Cardiac fibroblast (primary cell): ENCODE results near the gene RFX3.
"Not testable (repeated sequence)": the region's sequence is repeated elsewhere in the genome, so short reads cannot be mapped to it uniquely, and the experiment has no call there.

Experiments used
- DNase-seq, 2 donors: peaks; one replicate each; pipeline versions ENCODE4 v3.0.0 to v3.0.0-alpha.2; 2010; ENCODE audit warnings: low read depth in 2 of 2
- H3K4me3 ChIP-seq, 2 donors: replicated peaks in 1 of 2; 1 replicate in 1 of 2; 2 replicates in 1 of 2; pipeline ENCODE4 v1.5.1; 2011; ENCODE audit warnings: low read depth in 2 of 2, low read length in 2 of 2, mild to moderate bottlenecking in 2 of 2, moderate library complexity in 1 of 2
- TF ChIP-seq, protein P1 (sequence below): IDR thresholded peaks from one replicate; pipeline ENCODE4 v1.5.1; 2011; ENCODE audit warnings: low read depth, mild to moderate bottlenecking, low read length, inconsistent platforms

Gene RFX3

GRCh38 chr9:3336951-3337350 is 188.8 kb downstream of the RFX3 start:
- no peak overlapping the region for H3K4me3 ChIP-seq
- DNase-seq = no peak
- TF ChIP-seq, protein P1, sequence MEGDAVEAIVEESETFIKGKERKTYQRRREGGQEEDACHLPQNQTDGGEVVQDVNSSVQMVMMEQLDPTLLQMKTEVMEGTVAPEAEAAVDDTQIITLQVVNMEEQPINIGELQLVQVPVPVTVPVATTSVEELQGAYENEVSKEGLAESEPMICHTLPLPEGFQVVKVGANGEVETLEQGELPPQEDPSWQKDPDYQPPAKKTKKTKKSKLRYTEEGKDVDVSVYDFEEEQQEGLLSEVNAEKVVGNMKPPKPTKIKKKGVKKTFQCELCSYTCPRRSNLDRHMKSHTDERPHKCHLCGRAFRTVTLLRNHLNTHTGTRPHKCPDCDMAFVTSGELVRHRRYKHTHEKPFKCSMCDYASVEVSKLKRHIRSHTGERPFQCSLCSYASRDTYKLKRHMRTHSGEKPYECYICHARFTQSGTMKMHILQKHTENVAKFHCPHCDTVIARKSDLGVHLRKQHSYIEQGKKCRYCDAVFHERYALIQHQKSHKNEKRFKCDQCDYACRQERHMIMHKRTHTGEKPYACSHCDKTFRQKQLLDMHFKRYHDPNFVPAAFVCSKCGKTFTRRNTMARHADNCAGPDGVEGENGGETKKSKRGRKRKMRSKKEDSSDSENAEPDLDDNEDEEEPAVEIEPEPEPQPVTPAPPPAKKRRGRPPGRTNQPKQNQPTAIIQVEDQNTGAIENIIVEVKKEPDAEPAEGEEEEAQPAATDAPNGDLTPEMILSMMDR = no peak

DNA sequence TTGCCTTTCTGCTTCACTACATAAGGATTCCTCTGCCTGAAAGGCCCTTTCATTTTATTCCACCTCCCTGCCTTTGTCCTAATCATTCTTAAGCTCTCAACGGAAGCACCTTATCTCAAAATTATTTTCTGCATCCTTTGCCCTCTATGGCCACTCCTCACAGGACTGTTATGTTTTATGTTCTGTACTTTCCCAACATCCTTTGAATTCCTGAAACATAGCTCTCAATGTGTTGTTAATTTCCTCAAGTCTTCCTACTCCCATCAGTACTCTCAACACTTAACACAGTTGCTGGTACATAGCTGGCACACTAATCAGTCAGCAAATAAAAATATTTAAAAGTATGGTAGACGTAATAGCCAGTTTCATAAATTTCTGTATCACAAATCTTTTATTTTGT is 193.0 kb downstream of the RFX3 start:
- TF ChIP-seq, protein P1 = no peak
- DNase-seq = peak in 1 of 2 donors; percentile 76
- H3K4me3 ChIP-seq = no peak overlapping the region

DNA sequence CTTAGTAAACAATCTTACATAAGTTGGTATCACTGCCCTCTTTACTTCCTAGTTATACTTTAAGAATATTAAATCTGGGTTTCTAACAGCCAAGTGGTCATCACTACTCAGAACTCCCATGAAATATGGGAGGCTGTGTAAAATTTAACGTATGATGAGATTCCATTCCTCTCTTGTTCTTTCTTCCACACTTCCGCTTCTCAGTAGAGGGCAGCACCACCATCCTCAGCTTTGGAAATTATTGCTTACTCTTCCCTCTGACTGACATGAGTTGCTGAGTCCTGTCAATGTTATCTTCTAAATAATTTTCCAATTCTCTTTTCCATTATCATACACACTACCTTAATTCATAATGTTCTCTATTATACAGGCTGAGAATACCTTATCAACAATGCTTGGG is 194.0 kb downstream of the RFX3 start:
- no peak overlapping the region for H3K4me3 ChIP-seq
- TF ChIP-seq, protein P1 = peak; percentile 10
- no peak for DNase-seq

- peak; percentile 14 to 78 for DNase-seq
- H3K4me3 ChIP-seq = no peak overlapping the region
- TF ChIP-seq, protein P1 = no peak
Measured at GRCh38 chr9:3330792-3331420, 194.9 kb downstream of the RFX3 start.

GRCh38 chr9:3329361-3329760 is 196.4 kb downstream of the RFX3 start:
- peak; percentile 23 to 71 for DNase-seq
- TF ChIP-seq, protein P1 = no peak
- H3K4me3 ChIP-seq = no peak overlapping the region

- no peak for DNase-seq
- TF ChIP-seq, protein P1 = no peak
- H3K4me3 ChIP-seq = no peak overlapping the region
Measured at GRCh38 chr9:3323714-3324113, 202.1 kb downstream of the RFX3 start.

- DNase-seq = no peak
- TF ChIP-seq, protein P1 = no peak
- no peak overlapping the region for H3K4me3 ChIP-seq
Measured at GRCh38 chr9:3321186-3321585, 204.6 kb downstream of the RFX3 start.

DNA sequence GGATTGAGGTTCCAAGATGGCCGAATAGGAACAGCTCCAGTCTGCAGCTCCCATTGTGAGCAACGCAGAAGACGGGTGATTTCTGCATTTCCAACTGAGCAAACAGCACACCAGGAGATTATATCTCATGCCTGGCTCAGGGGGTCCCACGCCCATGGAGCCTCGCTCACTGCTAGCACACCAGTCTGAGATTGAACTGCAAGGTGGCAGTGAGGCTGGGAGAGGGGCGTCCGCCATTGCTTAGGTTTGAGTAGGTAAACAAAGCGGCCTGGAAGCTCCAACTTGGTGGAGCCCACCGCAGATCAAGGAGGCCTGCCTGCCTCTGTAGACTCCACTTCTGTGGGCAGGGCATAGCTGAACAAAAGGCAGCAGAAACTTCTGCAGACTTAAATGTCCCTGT is 213.2 kb downstream of the RFX3 start:
- DNase-seq, H3K4me3 ChIP-seq: not testable (repeated sequence)
